Measurements from ENCODE around the gene CDK16.

- TF ChIP-seq CTCF (conservative IDR thresholded peaks at IDR 0.05; ENCODE audit: low read length) (no peak), EZH2phosphoT487 (IDR thresholded peaks at IDR 0.05; ENCODE audit: borderline replicate concordance, low read depth, low read length) (no peak)
Measured at GRCh38 chrX:47198687-47199080, 19.8 kb upstream of the CDK16 start.
